ENCODE results near the gene SLC27A5.

SLC27A5 gene

GRCh38 chr19:58511353-58512208 lies at the start of gene SLC27A5:
Gene SLC27A5, minus strand, starts transcription at chr19:58511992. Its CDS starts 37 bp downstream, at chr19:58511955.
- no peak for DNase-seq

- DNase-seq = no peak
Observed at GRCh38 chr19:58560921-58561320, 49.1 kb upstream of the SLC27A5 start.

- no peak for DNase-seq
Observed at GRCh38 chr19:58560007-58560887, 48.5 kb upstream of the SLC27A5 start.

- no peak for DNase-seq
Observed at GRCh38 chr19:58559275-58560006, 47.6 kb upstream of the SLC27A5 start.

GRCh38 chr19:58558623-58559274 lies 47.0 kb upstream of the SLC27A5 start:
- DNase-seq = no peak

GRCh38 chr19:58558066-58558622 lies 46.4 kb upstream of the SLC27A5 start, which contains the start of gene UBE2M:
Gene UBE2M, minus strand, starts transcription at chr19:58558611. Its CDS starts 230 bp downstream, at chr19:58558381.
- DNase-seq = no peak

- DNase-seq = no peak
Observed at GRCh38 chr19:58557221-58558065, 45.7 kb upstream of the SLC27A5 start.

- DNase-seq = no peak
Observed at GRCh38 chr19:58556622-58557220, 44.9 kb upstream of the SLC27A5 start.

- no peak for DNase-seq
Observed at GRCh38 chr19:58555920-58556621, 44.3 kb upstream of the SLC27A5 start.

GRCh38 chr19:58555369-58555885 lies 43.6 kb upstream of the SLC27A5 start:
- no peak for DNase-seq

GRCh38 chr19:58554494-58555368 lies 42.9 kb upstream of the SLC27A5 start, which contains the start of gene CHMP2A:
Gene CHMP2A, minus strand, starts transcription at chr19:58555105. Its CDS starts 893 bp downstream, at chr19:58554212.
- DNase-seq = no peak

GRCh38 chr19:58553799-58554493 lies 42.2 kb upstream of the SLC27A5 start:
- DNase-seq = no peak

- DNase-seq = no peak
Observed at GRCh38 chr19:58552655-58553054, 40.9 kb upstream of the SLC27A5 start.

GRCh38 chr19:58551577-58552471 lies 40.0 kb upstream of the SLC27A5 start:
- DNase-seq = no peak

GRCh38 chr19:58551123-58551497 lies 39.3 kb upstream of the SLC27A5 start:
- DNase-seq = no peak

- DNase-seq = no peak
Observed at GRCh38 chr19:58550362-58551122, 38.8 kb upstream of the SLC27A5 start.

Measured in cortex of kidney (tissue), 1 donor.